H1 (cell line): ENCODE data around the gene TFCP2. TPM values are rescaled to one million over a fixed set of nuclear protein-coding genes. Genes with fewer than 3 reads are reported as not detected.

Source experiments
- CTCF ChIA-PET: fragments of 300-600 bp; sonication (Branson Sonifier 250); formaldehyde crosslinking; loops from one replicate; lab custom pipeline; 2021; ENCODE audit not compliant: partially characterized antibody; lab: Charles Lee
- POLR2A ChIA-PET: fragments of 300-600 bp; sonication (Branson Sonifier 250); formaldehyde crosslinking; loops from one replicate; lab custom pipeline; 2021; ENCODE audit warnings: inconsistent platforms; ENCODE audit not compliant: partially characterized antibody; lab: Charles Lee
- DNase-seq, 2 experiments: peaks; one replicate each; pipeline versions ENCODE4 v3.0.0 to v3.0.0-alpha.2; 2010 to 2022; ENCODE audit warnings: low spot score in 2 of 2, low read depth in 1 of 2, mixed read lengths in 1 of 2
- FAIRE-seq: peaks from 2 replicates; lab custom pipeline; 2011; peaks lifted over from hg19 to GRCh38; lab: Jason Lieb, UNC
- H2AFZ ChIP-seq: 2 replicates; pipeline ENCODE4 v1.8.1; 2012; ENCODE audit warnings: low read length, inconsistent platforms
- H2AK5ac ChIP-seq: 2 replicates; pipeline ENCODE4 v1.6.1; 2013; ENCODE audit warnings: low read depth, low read length
- H2BK120ac ChIP-seq: replicated peaks from 2 replicates; pipeline ENCODE3; 2013; ENCODE audit warnings: low read depth, low read length, inconsistent platforms
- H2BK12ac ChIP-seq: 2 replicates; pipeline ENCODE4 v1.6.1; 2013; ENCODE audit warnings: low read depth, low read length
- H2BK15ac ChIP-seq: 2 replicates; pipeline ENCODE4 v1.6.1; 2013; ENCODE audit warnings: low read length
- H2BK20ac ChIP-seq: 2 replicates; pipeline ENCODE4 v1.6.1; 2013; ENCODE audit warnings: low read length
- H2BK5ac ChIP-seq: 2 replicates; pipeline ENCODE4 v1.6.1; 2013; ENCODE audit warnings: low read depth, low read length
- H3K14ac ChIP-seq: 2 replicates; pipeline ENCODE4 v1.6.1; 2013; ENCODE audit warnings: inconsistent platforms; ENCODE audit not compliant: insufficient read length
- H3K18ac ChIP-seq: 2 replicates; pipeline ENCODE4 v1.6.1; 2013; ENCODE audit warnings: low read length; ENCODE audit errors: extremely low read depth
- H3K23ac ChIP-seq: 2 replicates; pipeline ENCODE4 v1.6.1; 2013; ENCODE audit warnings: inconsistent platforms; ENCODE audit not compliant: insufficient read length
- H3K23me2 ChIP-seq: 2 replicates; pipeline ENCODE4 v1.6.1; 2013; ENCODE audit warnings: low read depth, low read length
- H3K27ac ChIP-seq: 2 replicates; pipeline ENCODE4 v1.6.1; 2011; ENCODE audit warnings: low read depth, low read length, inconsistent platforms
- H3K27me3 ChIP-seq, 4 experiments: replicated peaks in 1 of 4; 1 replicate in 1 of 4; 2 replicates in 3 of 4; pipeline versions ENCODE4 v1.6.1 to v1.8.1; 2011 to 2013; ENCODE audit warnings: low read length in 3 of 4, mild to moderate bottlenecking in 3 of 4, inconsistent platforms in 2 of 4, mixed read lengths in 2 of 4, moderate library complexity in 1 of 4; ENCODE audit not compliant: control insufficient read depth in 3 of 4, insufficient read depth in 3 of 4; ENCODE audit errors: extremely low read depth in 1 of 4
- H3K36me3 ChIP-seq, 4 experiments: 2 replicates each; pipeline versions ENCODE4 v1.6.1 to v1.8.1; 2011 to 2013; ENCODE audit warnings: mild to moderate bottlenecking in 4 of 4, low read length in 3 of 4, moderate library complexity in 2 of 4, control low read depth in 1 of 4, inconsistent platforms in 1 of 4; ENCODE audit not compliant: insufficient read depth in 4 of 4, control insufficient read depth in 2 of 4
- H3K4ac ChIP-seq: replicated peaks from 2 replicates; pipeline ENCODE3; 2013; ENCODE audit warnings: low read length, low read depth, mixed read lengths, inconsistent platforms; ENCODE audit not compliant: insufficient read length
- H3K4me1 ChIP-seq, 4 experiments: replicated peaks in 1 of 4; 1 replicate in 1 of 4; 2 replicates in 3 of 4; pipeline versions ENCODE4 v1.6.1 to v1.8.1; 2011 to 2013; ENCODE audit warnings: low read length in 3 of 4, inconsistent platforms in 2 of 4, mixed read lengths in 1 of 4; ENCODE audit not compliant: insufficient read depth in 4 of 4, control insufficient read depth in 3 of 4
- H3K4me2 ChIP-seq, 2 experiments: 2 replicates each; pipeline versions ENCODE4 v1.6.1 to v1.8.1; 2011 to 2013; ENCODE audit warnings: low read depth in 2 of 2, low read length in 2 of 2, control low read depth in 1 of 2, inconsistent platforms in 1 of 2, mild to moderate bottlenecking in 1 of 2; ENCODE audit not compliant: insufficient read depth in 1 of 2
- H3K4me3 ChIP-seq, 4 experiments: fragments of 200-600, 300-600 bp in 1 of 4; sonication (generic), shearing (Covaris generic), sonication (Bioruptor Twin) in 1 of 4; 2 replicates each; pipeline versions ENCODE4 v1.5.1 to v1.8.1; 2011 to 2016; ENCODE audit warnings: low read length in 4 of 4, low read depth in 3 of 4, control low read depth in 2 of 4, inconsistent platforms in 2 of 4, mild to moderate bottlenecking in 2 of 4, mixed read lengths in 1 of 4, moderate library complexity in 1 of 4; ENCODE audit not compliant: insufficient read depth in 2 of 4; ENCODE audit errors: extremely low read depth in 1 of 4
- H3K56ac ChIP-seq: replicated peaks from 2 replicates; pipeline ENCODE3; 2013; ENCODE audit warnings: low read depth, mild to moderate bottlenecking, mixed read lengths, low read length, inconsistent platforms; ENCODE audit not compliant: insufficient read length
- H3K79me1 ChIP-seq: 2 replicates; pipeline ENCODE4 v1.6.1; 2013; ENCODE audit warnings: low read depth, low read length, control low read depth
- H3K79me2 ChIP-seq, 2 experiments: 2 replicates each; pipeline versions ENCODE4 v1.6.1 to v1.8.1; 2012 to 2013; ENCODE audit warnings: low read length in 2 of 2, mild to moderate bottlenecking in 2 of 2, inconsistent platforms in 1 of 2; ENCODE audit not compliant: insufficient read depth in 2 of 2, control insufficient read depth in 1 of 2
- H3K9ac ChIP-seq, 4 experiments: replicated peaks in 1 of 4; 1 replicate in 1 of 4; 2 replicates in 3 of 4; pipeline versions ENCODE4 v1.6.1 to v1.8.1; 2011 to 2013; ENCODE audit warnings: low read depth in 3 of 4, low read length in 3 of 4, control low read depth in 2 of 4, mild to moderate bottlenecking in 2 of 4, moderate library complexity in 2 of 4, inconsistent platforms in 1 of 4; ENCODE audit errors: extremely low read depth in 1 of 4
- H3K9me3 ChIP-seq, 2 experiments: 2 replicates each; pipeline versions ENCODE4 v1.6.1 to v1.8.1; 2012 to 2013; ENCODE audit warnings: mild to moderate bottlenecking in 2 of 2, moderate library complexity in 2 of 2, control low read depth in 1 of 2, inconsistent platforms in 1 of 2, low read depth in 1 of 2, low read length in 1 of 2, mixed read lengths in 1 of 2; ENCODE audit not compliant: insufficient read depth in 2 of 2
- H4K20me1 ChIP-seq, 2 experiments: replicated peaks in 1 of 2; 2 replicates each; pipeline versions ENCODE3 to v1.8.1; 2011 to 2013; ENCODE audit warnings: inconsistent platforms in 2 of 2, low read length in 2 of 2, mild to moderate bottlenecking in 1 of 2; ENCODE audit not compliant: insufficient read depth in 2 of 2, control insufficient read depth in 1 of 2
- H4K5ac ChIP-seq: 2 replicates; pipeline ENCODE4 v1.6.1; 2013; ENCODE audit warnings: low read length, low read depth, mixed read lengths, inconsistent platforms; ENCODE audit not compliant: insufficient read length
- H4K8ac ChIP-seq: 2 replicates; pipeline ENCODE4 v1.8.0; 2013; ENCODE audit warnings: mild to moderate bottlenecking, moderate library complexity, low read length, inconsistent platforms; ENCODE audit not compliant: insufficient read depth; ENCODE audit errors: extremely low read depth
- H4K91ac ChIP-seq: replicated peaks from 2 replicates; pipeline ENCODE3; 2013; ENCODE audit warnings: low read length, mixed read lengths, inconsistent platforms; ENCODE audit not compliant: insufficient read length
- BRCA1 ChIP-seq: IDR thresholded peaks from 2 replicates; pipeline ENCODE4 v1.6.1; 2012; ENCODE audit warnings: low read depth, low read length, improper control_type of control experiment
- CHD2 ChIP-seq: IDR thresholded peaks from 2 replicates; pipeline ENCODE4 v1.6.1; 2012; ENCODE audit warnings: low read length, improper control_type of control experiment
- EGR1 ChIP-seq: IDR thresholded peaks from 2 replicates; pipeline ENCODE4 v1.6.1; 2011; ENCODE audit warnings: low read depth, low read length, borderline replicate concordance
- EZH2 ChIP-seq: fragments of 200-600 bp; sonication (generic); IDR thresholded peaks from 2 replicates; pipeline ENCODE4 v1.7.1; 2012; ENCODE audit warnings: low read depth, mild to moderate bottlenecking, moderate library complexity, low read length, inconsistent platforms; ENCODE audit not compliant: severe bottlenecking
- KDM5A ChIP-seq: fragments of 200-600 bp; IDR thresholded peaks from 2 replicates; pipeline ENCODE4 v1.7.1; 2012; ENCODE audit warnings: mild to moderate bottlenecking, low read length, inconsistent platforms, mixed read lengths
- SAP30 ChIP-seq: fragments of 300-600 bp; sonication (generic); IDR thresholded peaks from 2 replicates; pipeline ENCODE4 v1.7.1; 2012; ENCODE audit warnings: low read length, moderate library complexity, mild to moderate bottlenecking, inconsistent platforms; ENCODE audit not compliant: insufficient read depth, insufficient replicate concordance
- SIRT6 ChIP-seq: IDR thresholded peaks from one replicate; pipeline ENCODE4 v1.7.1; 2012; ENCODE audit warnings: low read length, inconsistent platforms
- SP2 ChIP-seq: IDR thresholded peaks from 2 replicates; pipeline ENCODE4 v1.6.1; 2012; ENCODE audit warnings: mild to moderate bottlenecking, low read length, inconsistent platforms
- SP4 ChIP-seq: IDR thresholded peaks from 2 replicates; pipeline ENCODE4 v1.6.1; 2012; ENCODE audit warnings: low read length, inconsistent platforms
- WGBS, 2 experiments: shearing (Covaris generic) in 1 of 2; methylation state at CpG; one replicate each; pipeline versions ENCODE4 v1.1.6 to v1.1.7; 2013 to 2015; ENCODE audit warnings: low lambda C conversion rate in 2 of 2, mixed read lengths in 2 of 2, inconsistent platforms in 1 of 2, low coverage in 1 of 2, missing lambda C conversion rate in 1 of 2; ENCODE audit not compliant: insufficient replicate concordance in 2 of 2, insufficient coverage in 1 of 2, insufficient read length in 1 of 2; ENCODE audit errors: extremely low coverage in 1 of 2, missing lambda C conversion rate in 1 of 2; 5-methylcytosine and 5-hydroxymethylcytosine counted together
- polyA plus RNA-seq, 7 experiments: library from polyadenylated mRNA; depleted of rRNA in 3 of 7; stranded (reverse) in 5 of 7; unstranded in 2 of 7; fragments of >200 nt in 5 of 7; fragments of 200-250 nt in 2 of 7; gene quantifications; 1 replicate in 5 of 7; 2 replicates in 1 of 7; 4 replicates in 1 of 7; pipeline versions ENCODE4 v1.2.1 to v1.2.3, GENCODE V29; 2011 to 2013; ENCODE audit warnings: missing spikeins in 2 of 7, mixed read lengths in 2 of 7
- total RNA-seq: library from RNA; stranded (reverse); fragmentation: NEBNext Ultra II Directional; extraction: Animal tissue kit (Norgen Biotek cat#: 25700); gene quantifications from 2 replicates; pipeline ENCODE4 v1.2.1, GENCODE V29; 2021

The TFCP2 gene
- total and polyA plus RNA-seq, 2 of the 8 experiments (the other 6 are each of a cell fraction or from before 2014, with no cell fraction given), result 19.8 to 49.2 TPM

DNA sequence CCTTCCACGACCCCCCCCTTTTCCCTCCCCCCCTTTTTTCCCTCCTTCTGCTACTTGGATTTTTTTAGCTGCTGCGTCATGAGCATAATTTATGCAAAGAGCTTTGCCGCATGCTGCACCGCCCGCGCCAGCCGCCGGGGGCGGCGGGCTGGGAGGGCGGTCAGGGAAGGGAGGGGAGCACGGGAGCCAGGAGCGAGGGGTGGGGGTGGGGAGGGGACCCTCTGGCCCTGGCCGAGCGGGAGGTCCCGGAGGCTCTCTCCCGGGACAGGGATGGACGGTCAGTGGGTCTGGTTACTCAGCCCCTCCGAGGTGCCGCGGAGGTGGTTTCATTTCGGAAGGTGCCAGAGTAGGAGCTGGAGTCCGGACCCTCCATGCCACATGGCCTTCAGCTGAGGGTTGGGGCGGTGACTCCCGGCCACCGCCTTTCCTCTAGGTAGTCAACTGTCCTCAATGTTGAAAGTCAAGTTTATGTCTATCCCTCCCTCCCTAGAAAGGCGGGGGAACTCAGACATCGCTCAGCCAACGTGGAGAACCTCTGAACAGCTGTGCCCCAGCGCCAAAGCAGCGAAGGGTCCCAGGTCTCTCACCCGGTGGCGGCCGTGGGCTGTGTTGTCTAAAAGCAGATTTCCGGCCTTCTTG, 45.2 kb upstream of the TFCP2 start, which contains the start of gene POU6F1:
Gene POU6F1, minus strand, starts transcription at position 95 of the 639 bp plus-strand sequence. CDS start 11,226 bp downstream, outside the sequence.
- peak within 1 kb of the TSS; percentile 59 for H3K56ac ChIP-seq
- CTCF ChIA-PET, result interaction anchor here (0.5 to 2.5 kb wide), 16 partner anchors 10 to 444 kb away, joined by 3 to 14 read pairs (median 4); partner anchors contain the start of gene DAZAP2
- TF ChIP-seq KDM5A (no peak), SIRT6 (no peak), EZH2 (no peak), SP2 (no peak), CHD2 (no peak), SP4 (no peak), BRCA1 (no peak), EGR1 (no peak), SAP30 (no peak)

More for the DNA sequence above, 45.2 kb upstream of the TFCP2 start, which contains the start of gene POU6F1:
- Histone ChIP-seq H3K9me3 (no peaks in the 10 kb centered on the region), H3K4ac (peak within 1 kb of the TSS; percentile 80), H2BK20ac (peak within 1 kb of the TSS; percentile 93), H3K9ac (peak within 1 kb of the TSS; percentile 54 to 77 (median 76)), H2BK12ac (peak within 1 kb of the TSS; percentile 82), H3K18ac (peak within 1 kb of the TSS; percentile 90), H3K14ac (no peak within 1 kb of the TSS), H3K27me3 (no peaks in the 10 kb centered on the region), H2BK5ac (peak within 1 kb of the TSS; percentile 41), H3K23ac (no peak within 1 kb of the TSS), H3K27ac (peak within 1 kb of the TSS; percentile 74; the same call in 1 of the 2 replicates), H4K8ac (peak within 1 kb of the TSS; percentile 95), H2AFZ (peak within 1 kb of the TSS; percentile 54; the same call in 1 of the 2 replicates), H2BK120ac (peak within 1 kb of the TSS; percentile 10), H4K20me1 (no peaks in the 10 kb centered on the region), H3K79me1 (no peaks in the 10 kb centered on the region; the same call in 1 of the 2 replicates), H2BK15ac (peak within 1 kb of the TSS; percentile 19; the same call in 1 of the 2 replicates), H3K4me1 (peaks cover 0 to 10% (median 7%) of the 10 kb centered on the region in 4 experiments; a peak in 5 of 7 replicates), H4K5ac (peak within 1 kb of the TSS; percentile 70), H3K23me2 (peaks cover 10% of the 10 kb centered on the region; the same call in 1 of the 2 replicates), H3K79me2 (peaks cover 0 to 5% of the 10 kb centered on the region in 2 experiments; a peak in 1 of 4 replicates), H2AK5ac (0 out of 2 replicates have a peak within 1 kb of the TSS, but pooled peaks have one; percentile 19), H3K36me3 (no peaks in the 10 kb centered on the region), H3K4me3 (peak within 1 kb of the TSS; percentile 44 to 85 (median 70)), H4K91ac (peak within 1 kb of the TSS; percentile 0), H3K4me2 (peak within 1 kb of the TSS; percentile 76 to 78)
- 15% methylated on average over 19 of the region's 35 CpGs; no CpG with 5 or more reads in 1 of the 2 experiments for WGBS, 2 experiments
- no peak for FAIRE-seq
- POLR2A ChIA-PET, result interaction anchor here (0.6 to 2.6 kb wide), 19 partner anchors 8 to 190 kb away, joined by 3 to 22 read pairs (median 4); partner anchors contain the start of genes CSRNP2 and DAZAP2
- DNase-seq, result peak in 1 of 2 experiments; percentile 73
